ENCODE measurements around the gene DNAAF1. TPM values are rescaled to one million over a fixed set of nuclear protein-coding genes. Genes with fewer than 3 reads are reported as not detected.

Gene DNAAF1
- total and polyA plus RNA-seq, 4 experiments from 2014 or later = 0.19 to 1.2 TPM; not detected in 2

DNA sequence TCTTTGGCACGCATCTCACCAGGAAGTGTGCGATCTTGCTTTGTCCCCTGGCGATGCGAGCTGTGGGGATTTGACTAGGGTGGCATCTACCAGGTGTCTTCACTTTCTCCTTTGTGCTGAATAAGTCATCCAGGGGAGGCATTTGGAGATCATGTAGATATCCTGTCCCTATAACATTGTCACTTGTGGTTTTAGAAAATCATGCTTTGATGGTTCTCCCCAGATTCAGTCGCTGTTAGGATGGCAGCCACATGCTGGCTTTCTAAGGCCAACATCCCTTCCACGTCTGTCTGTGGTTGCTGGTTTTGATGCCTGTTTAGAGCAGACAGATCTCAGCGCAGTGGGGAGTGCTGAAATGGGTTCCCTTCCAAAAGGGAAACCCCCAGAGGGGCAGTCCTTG is 48.4 kb downstream of the DNAAF1 start:
- Mint-ChIP-seq H3K27me3 (no peaks in the 10 kb centered on the region), H3K27ac (peak overlapping the region in 5 of 7 donors; percentile 25 to 70 (median 44)), H3K4me1 (peaks cover 3 to 18% (median 16%) of the 10 kb centered on the region in 4 donors), H3K4me3 (peak overlapping the region in 5 of 8 donors; percentile 9 to 72 (median 69)), H3K9me3 (no peaks in the 10 kb centered on the region), H3K36me3 (no peaks in the 10 kb centered on the region)
- Histone ChIP-seq H3K9me3 (ENCODE audit: control insufficient read depth in 1 of 2, low read length in 2 of 2) (no peaks in the 10 kb centered on the region), H3K36me3 (ENCODE audit: insufficient read depth, low read length) (no peaks in the 10 kb centered on the region), H3K27ac (ENCODE audit: low read depth, low read length) (no peak overlapping the region), H3K27me3 (ENCODE audit: insufficient read depth, low read length) (no peaks in the 10 kb centered on the region), H3K4me1 (ENCODE audit: insufficient read depth, low read length) (peaks cover 10% of the 10 kb centered on the region), H3K4me3 (ENCODE audit: low read length in 2 of 2) (no peak overlapping the region)
- CTCF ChIA-PET (ENCODE audit: partially characterized antibody) = no interaction called here
- DNase-seq = peak in 1 of 5 donors; percentile 10
- intact Hi-C loops (cut with micrococcal nuclease) = no loop called here
- POLR2A ChIA-PET (ENCODE audit: partially characterized antibody) = no interaction called here

DNA sequence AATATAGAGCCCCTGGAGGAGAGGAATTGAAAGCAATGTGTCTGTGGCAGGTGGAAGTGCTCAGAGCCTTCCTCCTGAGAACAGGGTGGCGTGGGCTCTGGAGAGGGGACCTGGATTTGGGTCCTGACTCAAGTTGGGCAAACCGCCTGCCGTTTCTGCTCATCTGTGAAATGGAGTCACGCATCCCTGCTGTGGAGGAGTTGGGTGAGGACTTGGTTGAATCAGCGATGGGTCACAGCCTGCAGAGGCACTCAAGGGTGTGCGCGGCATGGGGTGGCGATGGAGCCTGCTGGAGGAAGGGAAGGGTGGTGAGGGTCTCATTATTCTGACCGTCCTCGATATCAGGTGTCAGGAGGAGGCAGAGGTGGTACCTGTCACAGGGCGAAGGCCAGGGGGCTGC is 48.9 kb downstream of the DNAAF1 start:
- no peaks in the 10 kb centered on the region for H3K27me3 ChIP-seq (ENCODE audit: insufficient read depth, low read length)
- H3K4me3 ChIP-seq (ENCODE audit: low read length in 2 of 2) = no peak overlapping the region
- CTCF ChIA-PET (ENCODE audit: partially characterized antibody) = interaction anchor here (1.2 kb wide), 1 partner anchor 128 kb away, joined by 3 read pairs; no protein-coding TSS in a partner anchor

DNA sequence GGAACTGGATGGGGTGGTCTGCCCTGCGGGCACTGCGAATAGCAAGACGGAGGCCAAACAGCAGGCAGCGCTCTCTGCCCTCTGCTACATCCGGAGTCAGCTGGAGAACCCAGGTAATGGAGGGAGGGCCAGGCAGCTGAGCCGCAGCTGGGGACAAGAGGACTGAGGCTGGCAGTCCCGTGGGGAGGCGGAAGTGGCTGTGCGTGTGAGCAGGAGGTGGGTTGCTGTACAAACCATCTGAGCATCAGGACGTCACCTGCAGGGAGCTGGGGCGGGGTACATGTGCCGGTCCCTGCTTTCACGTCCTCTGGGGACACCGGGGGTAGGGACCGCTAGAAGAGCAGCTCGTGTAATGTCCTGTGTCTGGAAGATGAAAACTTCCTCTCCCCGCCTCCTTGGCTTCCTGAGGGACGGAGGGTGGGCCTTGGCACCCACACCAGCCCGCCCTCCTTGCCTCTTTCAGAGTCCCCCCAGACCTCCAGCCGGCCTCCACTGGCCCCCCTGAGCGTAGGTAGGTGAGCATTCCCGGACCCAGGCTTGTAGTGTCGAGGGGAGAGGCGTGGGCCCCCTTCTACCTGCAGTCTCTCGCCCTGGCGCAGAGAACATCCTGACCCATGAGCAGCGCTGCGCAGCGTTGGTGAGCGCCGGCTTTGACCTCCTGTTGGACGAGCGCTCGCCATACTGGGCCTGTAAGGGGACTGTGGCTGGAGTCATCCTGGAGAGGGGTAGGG is 49.5 kb downstream of the DNAAF1 start:
- intact Hi-C loops (cut with micrococcal nuclease) = no loop called here
- peak overlapping the region in 6 of 8 donors; percentile 55 to 72 (median 69) for H3K4me3 Mint-ChIP-seq
- H3K27ac ChIP-seq (ENCODE audit: low read depth, low read length) = no peak overlapping the region

More for the DNA sequence above, 48.9 kb downstream of the DNAAF1 start:
- peak overlapping the region in 6 of 8 donors; percentile 55 to 72 (median 69) for H3K4me3 Mint-ChIP-seq
- POLR2A ChIA-PET (ENCODE audit: partially characterized antibody) = interaction anchor here (0.6 kb wide), 1 partner anchor 77 kb away, joined by 3 read pairs; the partner anchor contains the start of gene MBTPS1
- Histone ChIP-seq H3K36me3 (ENCODE audit: insufficient read depth, low read length) (no peaks in the 10 kb centered on the region), H3K27ac (ENCODE audit: low read depth, low read length) (no peak overlapping the region), H3K9me3 (ENCODE audit: control insufficient read depth in 1 of 2, low read length in 2 of 2) (no peaks in the 10 kb centered on the region), H3K4me1 (ENCODE audit: insufficient read depth, low read length) (peaks cover 10% of the 10 kb centered on the region)
- H3K4me1 Mint-ChIP-seq = peaks cover 3 to 18% (median 16%) of the 10 kb centered on the region in 4 donors
- peak overlapping the region in 4 of 7 donors; percentile 26 to 70 (median 43) for H3K27ac Mint-ChIP-seq
- H3K36me3 Mint-ChIP-seq = no peaks in the 10 kb centered on the region
- no peaks in the 10 kb centered on the region for H3K27me3 Mint-ChIP-seq
- no peak for DNase-seq
- no peaks in the 10 kb centered on the region for H3K9me3 Mint-ChIP-seq
- intact Hi-C loops (cut with micrococcal nuclease) = no loop called here

DNA sequence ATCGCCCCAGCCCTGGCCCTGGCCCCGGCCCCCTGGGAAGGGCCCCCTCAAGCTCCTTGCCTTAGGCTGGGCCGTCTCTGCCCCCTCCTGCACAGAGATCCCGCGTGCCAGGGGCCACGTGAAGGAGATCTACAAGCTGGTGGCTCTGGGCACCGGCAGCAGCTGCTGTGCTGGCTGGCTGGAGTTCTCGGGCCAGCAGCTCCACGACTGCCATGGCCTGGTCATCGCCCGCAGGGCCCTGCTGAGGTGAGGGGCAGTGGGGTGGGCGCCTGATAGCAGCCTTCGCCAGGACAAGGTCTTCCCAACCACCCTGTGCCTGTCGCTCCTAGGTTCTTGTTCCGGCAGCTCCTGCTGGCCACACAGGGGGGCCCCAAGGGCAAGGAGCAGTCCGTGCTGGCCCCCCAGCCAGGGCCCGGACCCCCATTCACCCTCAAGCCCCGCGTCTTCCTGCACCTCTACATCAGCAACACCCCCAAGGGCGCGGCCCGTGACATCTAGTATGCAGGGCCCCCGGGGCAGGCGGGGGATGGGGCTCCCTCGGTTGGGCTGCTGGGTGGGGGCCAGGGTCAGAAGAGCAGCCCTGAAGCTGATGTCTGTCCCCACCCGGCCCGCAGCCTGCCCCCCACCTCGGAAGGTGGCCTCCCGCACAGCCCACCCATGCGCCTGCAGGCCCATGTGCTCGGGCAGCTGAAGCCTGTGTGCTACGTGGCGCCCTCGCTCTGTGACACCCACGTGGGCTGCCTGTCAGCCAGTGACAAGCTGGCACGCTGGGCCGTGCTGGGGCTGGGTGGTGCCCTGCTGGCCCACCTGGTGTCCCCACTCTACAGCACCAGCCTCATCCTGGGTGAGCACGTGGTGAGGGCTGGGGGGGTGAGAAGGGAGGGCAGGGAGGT is 50.3 kb downstream of the DNAAF1 start:
- Mint-ChIP-seq H3K9me3 (no peaks in the 10 kb centered on the region), H3K27me3 (no peaks in the 10 kb centered on the region), H3K4me3 (no peak overlapping the region), H3K4me1 (peaks cover 3 to 18% (median 16%) of the 10 kb centered on the region in 4 donors), H3K36me3 (no peaks in the 10 kb centered on the region), H3K27ac (no peak overlapping the region)
- Histone ChIP-seq H3K27me3 (ENCODE audit: insufficient read depth, low read length) (no peaks in the 10 kb centered on the region), H3K36me3 (ENCODE audit: insufficient read depth, low read length) (no peaks in the 10 kb centered on the region), H3K4me1 (ENCODE audit: insufficient read depth, low read length) (peaks cover 10% of the 10 kb centered on the region), H3K9me3 (ENCODE audit: control insufficient read depth in 1 of 2, low read length in 2 of 2) (no peaks in the 10 kb centered on the region), H3K4me3 (ENCODE audit: low read length in 2 of 2) (no peak overlapping the region), H3K27ac (ENCODE audit: low read depth, low read length) (no peak overlapping the region)
- POLR2A ChIA-PET (ENCODE audit: partially characterized antibody) = interaction anchor here (0.8 kb wide), 1 partner anchor 9 kb away, joined by 3 read pairs; the partner anchor contains the start of gene TAF1C
- no peak for DNase-seq
- CTCF ChIA-PET (ENCODE audit: partially characterized antibody) = interaction anchor here (1.2 to 1.5 kb wide), 2 partner anchors 8 to 130 kb away, joined by 3 to 4 read pairs; partner anchors contain the start of gene TAF1C
- intact Hi-C loops (cut with micrococcal nuclease) = no loop called here

More for the DNA sequence above, 49.5 kb downstream of the DNAAF1 start:
- Mint-ChIP-seq H3K27ac (peak overlapping the region in 1 of 7 donors; percentile 42), H3K36me3 (no peaks in the 10 kb centered on the region), H3K4me1 (peaks cover 3 to 18% (median 16%) of the 10 kb centered on the region in 4 donors), H3K9me3 (no peaks in the 10 kb centered on the region), H3K27me3 (no peaks in the 10 kb centered on the region)
- H3K9me3 ChIP-seq (ENCODE audit: control insufficient read depth in 1 of 2, low read length in 2 of 2) = no peaks in the 10 kb centered on the region
- peaks cover 10% of the 10 kb centered on the region for H3K4me1 ChIP-seq (ENCODE audit: insufficient read depth, low read length)
- H3K4me3 ChIP-seq (ENCODE audit: low read length in 2 of 2) = no peak overlapping the region
- CTCF ChIA-PET (ENCODE audit: partially characterized antibody) = interaction anchor here (1.2 kb wide), 1 partner anchor 129 kb away, joined by 3 read pairs; no protein-coding TSS in a partner anchor
- no peaks in the 10 kb centered on the region for H3K36me3 ChIP-seq (ENCODE audit: insufficient read depth, low read length)
- DNase-seq = peak in 4 of 5 donors; percentile 17 to 53 (median 26)
- no peaks in the 10 kb centered on the region for H3K27me3 ChIP-seq (ENCODE audit: insufficient read depth, low read length)
- POLR2A ChIA-PET (ENCODE audit: partially characterized antibody) = interaction anchor here (0.6 kb wide), 1 partner anchor 78 kb away, joined by 3 read pairs; the partner anchor contains the start of gene MBTPS1

DNA sequence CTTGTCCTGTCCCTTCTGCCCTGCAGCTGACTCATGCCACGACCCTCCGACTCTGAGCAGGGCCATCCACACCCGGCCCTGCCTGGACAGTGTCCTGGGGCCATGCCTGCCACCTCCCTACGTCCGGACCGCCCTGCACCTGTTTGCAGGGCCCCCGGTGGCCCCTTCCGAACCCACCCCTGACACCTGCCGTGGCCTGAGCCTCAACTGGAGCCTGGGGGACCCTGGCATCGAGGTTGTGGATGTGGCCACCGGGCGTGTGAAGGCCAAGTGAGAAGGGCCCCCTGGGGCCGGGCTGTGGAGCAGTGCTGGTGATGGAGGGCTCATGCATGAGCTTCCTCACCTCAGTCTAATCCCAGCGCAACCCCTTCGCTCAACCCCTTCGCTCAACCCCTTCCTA is 51.0 kb downstream of the DNAAF1 start:
- Histone ChIP-seq H3K36me3 (ENCODE audit: insufficient read depth, low read length) (no peaks in the 10 kb centered on the region), H3K9me3 (ENCODE audit: control insufficient read depth in 1 of 2, low read length in 2 of 2) (no peaks in the 10 kb centered on the region), H3K27ac (ENCODE audit: low read depth, low read length) (no peak overlapping the region), H3K4me1 (ENCODE audit: insufficient read depth, low read length) (peaks cover 10% of the 10 kb centered on the region), H3K27me3 (ENCODE audit: insufficient read depth, low read length) (no peaks in the 10 kb centered on the region), H3K4me3 (ENCODE audit: low read length in 2 of 2) (no peak overlapping the region)
- intact Hi-C loops (cut with micrococcal nuclease) = no loop called here
- no peak overlapping the region for H3K4me3 Mint-ChIP-seq
- H3K27me3 Mint-ChIP-seq = no peaks in the 10 kb centered on the region
- peaks cover 3 to 18% (median 16%) of the 10 kb centered on the region in 4 donors for H3K4me1 Mint-ChIP-seq
- H3K27ac Mint-ChIP-seq = no peak overlapping the region
- no peaks in the 10 kb centered on the region for H3K9me3 Mint-ChIP-seq
- ChIA-PET CTCF (ENCODE audit: partially characterized antibody) (interaction anchor here (1.5 kb wide), 1 partner anchor 9 kb away, joined by 4 read pairs; the partner anchor contains the start of gene TAF1C), POLR2A (ENCODE audit: partially characterized antibody) (no interaction called here)
- DNase-seq = no peak
- H3K36me3 Mint-ChIP-seq = no peaks in the 10 kb centered on the region

DNA sequence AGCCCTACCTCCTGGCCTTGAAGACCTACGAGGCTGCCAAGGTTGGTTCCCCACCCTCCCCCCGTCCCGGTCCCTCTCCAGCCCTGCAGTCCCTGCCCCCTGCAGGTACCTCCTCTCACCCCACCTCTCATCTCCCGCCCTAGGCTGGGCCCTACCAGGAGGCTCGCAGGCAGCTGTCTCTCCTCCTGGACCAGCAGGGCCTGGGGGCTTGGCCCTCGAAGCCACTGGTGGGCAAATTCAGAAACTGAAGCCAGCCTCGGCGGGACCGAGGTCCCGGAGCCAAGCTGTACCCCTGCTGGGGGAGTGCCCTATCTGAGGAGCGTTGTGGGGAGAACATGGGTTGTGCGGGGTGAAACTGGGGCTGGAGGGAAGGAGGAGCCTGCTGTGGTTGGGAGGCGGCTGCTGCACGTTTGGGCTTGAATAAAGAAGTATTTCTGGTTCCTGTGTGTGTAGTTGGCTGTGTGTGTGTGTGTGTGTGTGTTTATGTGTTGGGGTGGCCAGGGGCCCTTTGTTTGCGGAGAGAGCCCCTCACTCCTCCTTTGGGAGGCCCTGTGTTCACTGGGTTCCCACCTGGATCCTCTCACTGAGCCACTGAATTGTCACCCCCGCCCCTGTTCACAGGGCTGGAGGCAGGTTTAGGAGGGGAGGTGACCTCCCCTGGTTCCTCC is 51.8 kb downstream of the DNAAF1 start:
- no peak for DNase-seq
- H3K9me3 Mint-ChIP-seq = no peaks in the 10 kb centered on the region
- POLR2A ChIA-PET (ENCODE audit: partially characterized antibody) = no interaction called here
- no peaks in the 10 kb centered on the region for H3K27me3 Mint-ChIP-seq
- intact Hi-C loops (cut with micrococcal nuclease) = no loop called here
- CTCF ChIA-PET (ENCODE audit: partially characterized antibody) = interaction anchor here (1.5 kb wide), 1 partner anchor 10 kb away, joined by 4 read pairs; the partner anchor contains the start of gene TAF1C
- Histone ChIP-seq H3K9me3 (ENCODE audit: control insufficient read depth in 1 of 2, low read length in 2 of 2) (no peaks in the 10 kb centered on the region), H3K27me3 (ENCODE audit: insufficient read depth, low read length) (no peaks in the 10 kb centered on the region), H3K27ac (ENCODE audit: low read depth, low read length) (no peak overlapping the region), H3K4me3 (ENCODE audit: low read length in 2 of 2) (no peak overlapping the region), H3K36me3 (ENCODE audit: insufficient read depth, low read length) (no peaks in the 10 kb centered on the region), H3K4me1 (ENCODE audit: insufficient read depth, low read length) (peaks cover 10% of the 10 kb centered on the region)
- no peaks in the 10 kb centered on the region for H3K36me3 Mint-ChIP-seq
- H3K4me3 Mint-ChIP-seq = no peak overlapping the region
- H3K4me1 Mint-ChIP-seq = peaks cover 3 to 18% (median 16%) of the 10 kb centered on the region in 4 donors
- H3K27ac Mint-ChIP-seq = peak overlapping the region in 1 of 7 donors; percentile 46
